Measurements from ENCODE around the gene B3GAT1. TPM values are rescaled to one million over a fixed set of nuclear protein-coding genes. Genes with fewer than 3 reads are reported as not detected.
A peak's percentile ranks its signal among the peaks of the same experiment; 100 is the strongest.

The B3GAT1 gene
- total RNA-seq, 1 experiment from 2014 or later = 34.3 TPM

GRCh38 chr11:134390706-134391569 is 21.1 kb downstream of the B3GAT1 start:
- H3K9ac ChIP-seq (ENCODE audit: extremely low read depth, insufficient read length, low read length) = no peak overlapping the region
- H3K27me3 ChIP-seq (ENCODE audit: insufficient read depth, low read length) = no peaks in the 10 kb centered on the region
- no peak overlapping the region for H3K4ac ChIP-seq (ENCODE audit: low read depth, low read length)
- H3K23me2 ChIP-seq (ENCODE audit: insufficient read length, low read depth, low read length, poor library complexity, severe bottlenecking) = no peaks in the 10 kb centered on the region
- no peaks in the 10 kb centered on the region for H4K20me1 ChIP-seq (ENCODE audit: control insufficient read depth, insufficient read depth, insufficient read length)
- H2AFZ ChIP-seq (ENCODE audit: low read length) = no peak overlapping the region
- H3T11ph ChIP-seq (ENCODE audit: low read length) = no peak overlapping the region
- no peak overlapping the region for H3K56ac ChIP-seq (ENCODE audit: insufficient read length, low read depth, low read length)
- H3K4me2 ChIP-seq (ENCODE audit: insufficient read depth, insufficient read length, low read length) = no peak overlapping the region
- H3K23ac ChIP-seq (ENCODE audit: insufficient read length, low read depth, low read length) = no peak overlapping the region
- H3K79me2 ChIP-seq (ENCODE audit: insufficient read depth, low read length) = no peaks in the 10 kb centered on the region; the same call in 1 of the 2 replicates
- H3K9me3 Mint-ChIP-seq = no peaks in the 10 kb centered on the region; a peak in 1 of 5 replicates
- H3K4me1 Mint-ChIP-seq = peaks cover 9 to 13% of the 10 kb centered on the region in 2 experiments
- DNase-seq = no peak
- no peak overlapping the region for H4K8ac ChIP-seq (replicated peaks; ENCODE audit: insufficient read length, low read depth, low read length)
- no peak overlapping the region for H2BK20ac ChIP-seq (ENCODE audit: low read depth, low read length, poor library complexity, severe bottlenecking)
- H4K5ac ChIP-seq (ENCODE audit: insufficient read length, low read depth, low read length) = no peak overlapping the region
- H3K4me3 Mint-ChIP-seq = no peak overlapping the region
- peak; percentile 50 for TF ChIP-seq CTCF (conservative IDR thresholded peaks at IDR 0.05)
- H2AK5ac ChIP-seq (ENCODE audit: insufficient read length, low read length) = no peak overlapping the region
- H2BK15ac ChIP-seq (ENCODE audit: low read depth, low read length) = no peak overlapping the region
- no peak overlapping the region; a peak in 1 of 7 replicates for H3K27ac Mint-ChIP-seq
- H2BK12ac ChIP-seq (ENCODE audit: insufficient read length, low read depth, low read length) = no peak overlapping the region
- H3K14ac ChIP-seq (ENCODE audit: insufficient read depth, low read length) = no peak overlapping the region
- H3K36me3 Mint-ChIP-seq (ENCODE audit: insufficient read depth in 1 of 3, low read depth in 3 of 3) = peaks cover 8 to 23% (median 10%) of the 10 kb centered on the region in 3 experiments; a peak in 5 of 7 replicates
- no peak overlapping the region for H3K27ac ChIP-seq (ENCODE audit: insufficient read length, low read depth, low read length)
- H3K4me1 ChIP-seq (ENCODE audit: insufficient read depth, low read length) = no peaks in the 10 kb centered on the region
- H3K9me3 ChIP-seq (ENCODE audit: control insufficient read depth, low read depth, low read length) = no peaks in the 10 kb centered on the region
- no peak overlapping the region for H3K18ac ChIP-seq (ENCODE audit: insufficient read length, low read depth, low read length)
- H2BK5ac ChIP-seq (ENCODE audit: insufficient read length, low read length) = no peak overlapping the region
- H2BK120ac ChIP-seq (ENCODE audit: low read depth, low read length, poor library complexity, severe bottlenecking) = no peak overlapping the region
- H4K91ac ChIP-seq (ENCODE audit: insufficient read length, low read depth, low read length) = no peak overlapping the region
- H3K79me1 ChIP-seq (ENCODE audit: insufficient read depth, low read depth, low read length, poor library complexity, severe bottlenecking) = no peaks in the 10 kb centered on the region
- H3K27me3 Mint-ChIP-seq (ENCODE audit: low read depth) = no peaks in the 10 kb centered on the region
- no CpG with 5 or more reads among the region's 15 CpGs for WGBS (ENCODE audit: extremely low coverage, insufficient read length, low lambda C conversion rate)
